ENCODE data around the gene UCP2. TPM values are rescaled to one million over a fixed set of nuclear protein-coding genes. Genes with fewer than 3 reads are reported as not detected.

Gene UCP2
- total RNA-seq, 1 experiment from 2014 or later = 21.4 TPM

DNA sequence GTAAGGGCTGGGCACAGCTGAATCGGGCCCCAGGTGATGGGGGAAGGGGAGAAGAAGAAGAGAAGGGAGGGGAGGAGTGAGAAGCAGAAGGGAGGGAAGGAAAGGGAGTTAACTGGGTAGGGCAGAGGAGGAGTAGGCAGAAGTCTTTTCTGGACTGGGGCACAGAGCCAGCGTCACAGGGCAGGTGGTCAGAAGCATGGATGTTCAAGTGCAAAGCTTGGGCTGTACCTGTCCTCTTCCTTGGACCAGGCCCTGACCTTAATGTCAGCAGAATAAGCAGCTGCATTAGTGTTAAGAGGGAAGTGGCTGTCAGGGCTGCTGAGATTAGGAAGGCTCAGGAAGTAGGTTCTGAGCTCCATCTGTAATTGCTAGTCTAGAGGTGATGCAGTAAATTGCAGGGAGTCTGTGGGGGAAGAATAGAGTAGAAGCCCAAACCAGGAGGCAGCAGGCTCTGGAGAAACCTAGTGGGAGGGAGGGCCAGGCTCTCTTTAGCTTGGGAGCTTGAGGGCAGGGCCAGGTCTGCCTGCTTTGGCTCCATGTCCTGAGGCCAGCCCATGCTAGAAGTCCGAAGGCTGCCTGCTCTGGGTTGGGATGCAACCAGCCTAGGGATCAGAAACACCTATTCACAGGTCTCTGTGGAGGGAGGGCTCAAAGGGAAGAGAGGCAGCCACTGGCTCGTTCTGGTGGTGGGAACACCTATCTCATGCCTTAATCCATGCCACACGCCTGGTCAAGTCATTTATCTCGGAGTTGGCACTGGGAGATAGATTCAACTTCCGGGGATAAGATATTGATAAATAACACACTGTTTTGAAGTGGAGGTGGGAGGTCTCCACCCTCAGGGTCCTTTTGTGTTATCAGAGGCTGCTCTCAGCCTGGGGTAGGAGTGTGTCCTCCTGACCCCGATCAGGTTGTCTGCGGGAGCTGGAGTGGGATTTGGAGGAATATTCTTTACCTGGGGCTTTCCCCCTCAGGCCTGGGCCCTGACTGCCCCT lies 28.0 kb upstream of the UCP2 start:
- no peak for DNase-seq (ENCODE audit: low read depth)

DNA sequence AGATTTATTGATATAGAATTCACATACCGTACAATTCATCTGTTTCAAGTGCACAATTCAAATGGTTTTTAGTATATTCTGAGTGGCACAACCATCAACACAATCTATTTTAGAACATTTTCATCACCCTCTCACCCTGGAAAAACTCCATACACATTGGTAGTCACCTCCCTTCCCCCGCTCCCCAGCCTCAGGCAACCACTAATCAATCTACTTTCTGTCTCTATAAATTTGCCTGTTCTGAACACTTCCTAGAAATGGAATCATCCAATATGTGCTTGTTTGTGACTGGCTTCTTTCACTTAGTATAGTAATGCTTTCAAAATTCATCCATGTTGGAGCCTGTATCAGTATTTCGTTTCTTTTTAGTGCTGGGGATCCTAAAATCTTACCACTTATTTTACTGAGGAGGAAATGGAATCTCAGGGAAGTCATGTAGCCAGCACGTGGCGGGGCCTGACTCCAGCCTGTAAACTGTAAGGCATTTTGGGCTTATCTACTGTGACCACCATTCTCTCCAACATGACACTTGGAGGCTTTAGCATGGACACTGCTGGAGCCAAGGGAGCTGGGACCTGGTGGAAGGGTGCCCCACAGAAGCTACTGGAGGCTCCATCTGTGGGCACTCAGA lies 27.1 kb upstream of the UCP2 start:
- no peak for DNase-seq (ENCODE audit: low read depth)

DNA sequence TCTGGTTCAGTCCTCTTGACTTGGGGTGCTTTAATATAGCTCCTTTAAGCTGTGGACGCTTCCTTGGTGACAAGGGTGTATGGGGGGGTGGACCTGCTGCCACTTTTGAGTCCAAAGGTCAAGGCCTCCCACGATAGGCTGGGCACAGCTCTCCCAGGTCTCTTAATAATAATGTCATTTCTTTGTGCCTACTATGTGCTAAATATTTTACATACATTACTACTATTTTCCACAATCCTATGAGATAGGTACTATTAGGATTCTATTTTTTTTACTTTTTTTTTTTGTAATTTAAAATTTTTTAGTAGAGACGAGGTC lies 26.5 kb upstream of the UCP2 start:
- no peak for DNase-seq (ENCODE audit: low read depth)

DNA sequence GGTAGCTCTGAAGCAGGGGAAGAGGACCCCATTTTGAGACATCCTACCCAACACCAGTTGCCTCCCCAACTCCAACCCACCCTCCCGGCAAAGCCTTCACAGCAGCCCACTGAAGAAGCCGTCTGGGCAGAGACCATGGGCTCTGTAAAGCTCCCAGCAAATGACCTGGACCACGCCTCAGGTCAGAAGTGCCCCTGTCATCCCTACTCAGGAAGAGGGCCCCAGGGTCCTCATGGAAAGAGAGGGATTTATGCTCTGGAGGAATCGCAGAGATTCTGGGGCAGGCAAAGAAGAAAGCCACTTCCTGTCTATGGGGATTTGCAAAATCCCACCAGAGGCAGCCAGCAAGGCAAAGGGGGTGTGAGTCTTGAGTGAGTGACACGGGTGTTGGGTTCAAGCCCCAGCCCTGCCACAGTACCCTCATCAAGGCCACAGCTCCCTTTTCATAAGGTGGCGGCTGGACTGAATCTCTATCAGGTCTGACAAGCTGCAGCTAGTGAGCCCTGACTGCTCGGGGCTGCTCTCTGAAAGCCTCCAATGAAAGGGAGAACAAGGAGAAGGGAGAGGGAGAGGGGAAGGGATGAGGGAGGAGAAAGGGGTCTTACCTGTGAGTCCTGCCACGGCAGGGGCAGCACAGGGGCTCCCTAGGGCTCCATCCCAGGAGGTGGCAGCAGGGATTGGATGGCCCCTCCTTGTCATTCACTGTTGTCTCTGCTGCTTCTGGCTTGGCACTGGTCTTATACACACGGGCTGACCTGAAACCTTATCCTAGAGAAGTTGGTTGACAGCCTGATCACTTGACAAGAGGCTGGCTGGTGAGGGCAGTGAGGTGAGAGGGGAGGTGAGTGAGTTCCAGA lies 26.0 kb upstream of the UCP2 start, which contains the start of gene UCP3:
TSS of gene UCP3 (minus strand) at position 713 of the 857 bp plus-strand sequence. CDS start 2,043 bp downstream, outside the sequence.
- no peak for DNase-seq (ENCODE audit: low read depth)

GRCh38 chr11:74007691-74008372 lies 25.2 kb upstream of the UCP2 start:
- DNase-seq (ENCODE audit: low read depth) = no peak

GRCh38 chr11:74006743-74007304 lies 24.2 kb upstream of the UCP2 start:
- no peak for DNase-seq (ENCODE audit: low read depth)

DNA sequence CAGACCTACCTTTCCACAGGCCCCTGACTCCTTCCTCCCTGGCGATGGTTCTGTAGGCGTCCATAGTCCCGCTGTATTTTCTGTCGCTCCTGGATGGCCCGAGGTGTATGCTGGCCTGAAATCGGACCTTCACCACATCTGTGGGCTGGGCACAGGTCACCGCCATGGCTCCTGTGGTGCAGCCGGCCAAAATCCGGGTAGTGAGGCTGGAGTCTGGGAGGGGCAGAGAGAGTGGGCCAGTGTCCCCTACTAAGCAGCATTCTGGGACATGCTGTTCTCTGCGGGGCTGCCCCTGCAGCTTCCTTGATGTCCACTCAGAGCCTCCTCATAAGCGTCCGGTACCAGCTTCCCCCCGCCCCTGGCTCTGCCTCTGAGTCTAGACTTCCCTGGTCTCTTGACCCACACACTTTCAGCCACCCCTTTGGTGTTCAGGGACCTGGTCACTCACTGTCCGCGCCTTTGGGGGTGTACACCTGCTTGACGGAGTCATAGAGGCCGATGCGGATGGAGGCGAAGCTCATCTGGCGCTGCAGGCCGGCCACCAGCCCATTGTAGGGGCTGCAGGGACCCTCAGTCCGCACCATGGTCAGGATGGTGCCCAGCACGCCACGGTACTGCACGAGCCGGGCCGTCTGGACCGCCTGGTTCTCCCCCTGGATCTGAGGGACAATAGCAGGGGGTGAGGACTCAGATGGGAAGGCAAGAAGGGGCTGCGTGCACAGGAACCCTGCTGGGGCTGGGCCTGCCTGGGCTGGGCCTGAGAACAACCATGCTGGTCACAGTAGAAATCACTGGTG lies 23.3 kb upstream of the UCP2 start:
- no peak for DNase-seq (ENCODE audit: low read depth)

DNA sequence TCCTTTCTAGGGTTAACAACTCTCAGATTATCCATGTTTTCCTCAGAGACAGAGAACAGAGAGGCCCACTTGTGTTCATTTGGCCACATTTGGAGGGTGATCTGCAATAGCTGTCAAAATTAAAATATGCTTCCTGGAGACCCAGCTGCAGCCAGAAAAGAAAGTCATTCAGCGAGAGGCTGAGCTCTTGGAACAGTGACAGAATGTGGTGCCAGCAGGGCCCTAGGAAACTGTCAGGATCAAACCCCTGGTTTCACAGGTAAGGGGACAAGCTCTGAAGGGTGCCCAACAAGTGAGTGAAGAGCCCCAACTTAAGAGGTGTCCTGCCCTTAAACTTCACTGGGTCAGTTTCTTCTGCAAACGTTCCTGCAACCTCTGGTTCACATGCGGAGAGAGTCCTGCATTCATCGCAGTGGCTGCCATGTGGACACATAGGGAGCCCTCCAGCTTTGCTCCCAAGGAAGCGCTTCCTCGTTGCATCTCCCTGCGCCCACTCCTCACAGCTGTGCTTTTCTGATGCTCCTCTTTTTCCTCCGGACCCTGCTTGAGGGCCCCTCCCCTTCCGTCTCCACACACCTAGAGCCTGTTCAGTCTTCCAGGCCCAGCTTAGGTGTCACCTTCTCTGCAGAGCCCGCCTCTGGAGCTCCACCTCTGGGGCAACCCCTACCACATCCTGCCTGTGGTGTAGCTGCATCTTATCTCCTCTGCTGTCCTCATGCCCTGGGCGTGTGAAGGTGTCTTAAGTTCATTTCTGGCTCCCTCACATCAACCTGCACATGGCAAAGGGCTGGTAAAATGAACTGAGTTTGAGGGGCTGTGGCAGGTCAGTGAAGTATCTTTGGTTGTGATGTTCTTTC lies 22.3 kb upstream of the UCP2 start:
- DNase-seq (ENCODE audit: low read depth) = no peak

- no peak for DNase-seq (ENCODE audit: low read depth)
Observed at GRCh38 chr11:74004046-74004695, 21.5 kb upstream of the UCP2 start.

GRCh38 chr11:74002832-74003231 lies 20.2 kb upstream of the UCP2 start:
- no peak for DNase-seq (ENCODE audit: low read depth)

GRCh38 chr11:74001822-74002286 lies 19.2 kb upstream of the UCP2 start:
- DNase-seq (ENCODE audit: low read depth) = no peak

- no peak for DNase-seq (ENCODE audit: low read depth)
Observed at GRCh38 chr11:74000307-74001133, 17.9 kb upstream of the UCP2 start.

DNA sequence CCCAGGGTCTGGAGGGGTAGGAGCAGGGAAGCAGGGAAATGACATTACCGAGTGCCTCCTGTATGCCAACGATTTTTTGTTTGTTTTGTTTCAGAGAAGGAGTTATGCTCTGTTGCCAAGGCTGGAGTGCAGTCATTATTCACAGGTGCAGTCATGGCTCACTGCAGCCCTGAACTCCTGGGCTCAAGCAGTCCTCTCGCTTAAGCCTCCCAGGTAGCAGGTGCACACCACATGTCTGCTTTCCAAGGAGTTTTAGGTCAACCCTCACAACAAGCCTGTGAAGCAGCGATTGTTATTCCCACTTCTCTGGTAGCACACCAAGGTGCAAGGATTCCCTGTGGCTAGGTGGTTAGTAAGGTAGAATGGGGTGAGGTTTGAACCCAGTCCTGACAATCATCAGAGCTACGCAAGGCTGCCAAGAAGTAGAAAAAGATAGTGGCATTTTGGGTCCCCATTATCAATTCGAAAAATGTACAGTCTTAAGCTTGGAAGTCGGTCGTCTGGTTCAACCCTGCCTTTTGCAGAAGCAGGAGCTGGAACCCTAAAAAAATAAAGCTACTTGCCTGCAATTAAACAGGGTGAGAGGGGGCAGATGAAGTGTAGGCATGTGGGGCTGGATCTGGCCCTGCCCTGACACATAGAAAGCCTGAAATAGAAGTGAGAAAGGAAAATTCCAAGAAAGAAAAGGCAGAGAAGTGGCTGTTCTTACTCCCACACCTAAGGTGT lies 17.1 kb upstream of the UCP2 start:
- no peak for DNase-seq (ENCODE audit: low read depth)

- no peak for DNase-seq (ENCODE audit: low read depth)
Observed at GRCh38 chr11:73998846-73999575, 16.4 kb upstream of the UCP2 start.

DNA sequence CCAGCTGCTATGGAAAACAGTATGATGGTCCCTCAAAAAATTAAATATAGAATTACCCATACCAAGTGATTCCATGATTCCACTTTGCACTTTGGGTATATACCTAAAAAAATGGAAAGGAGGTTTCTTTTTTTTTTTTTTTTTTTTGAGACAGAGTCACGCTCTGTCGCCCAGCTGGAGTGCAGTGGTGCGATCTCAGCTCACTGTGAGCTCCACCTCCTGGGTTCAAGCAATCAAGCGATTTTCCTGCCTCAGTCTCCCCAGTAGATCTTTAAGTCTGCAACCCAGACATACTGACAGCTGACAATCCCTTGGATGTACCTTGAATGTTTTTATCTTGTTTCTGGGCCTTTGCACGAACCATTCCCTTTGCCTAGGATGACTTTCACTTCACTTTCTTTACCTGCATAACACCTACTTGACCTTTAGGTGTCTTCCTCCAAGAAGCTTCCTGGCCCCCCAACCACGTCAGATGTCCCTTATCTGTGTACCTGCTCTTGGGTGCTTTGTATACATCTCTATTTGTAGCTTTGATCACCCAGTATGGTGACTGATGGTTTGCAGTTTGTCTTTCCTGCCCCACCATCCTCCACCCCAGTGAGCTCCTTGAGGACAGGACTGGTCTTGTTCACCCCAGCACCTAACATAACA lies 14.6 kb upstream of the UCP2 start:
- no peak for DNase-seq (ENCODE audit: low read depth)

DNA sequence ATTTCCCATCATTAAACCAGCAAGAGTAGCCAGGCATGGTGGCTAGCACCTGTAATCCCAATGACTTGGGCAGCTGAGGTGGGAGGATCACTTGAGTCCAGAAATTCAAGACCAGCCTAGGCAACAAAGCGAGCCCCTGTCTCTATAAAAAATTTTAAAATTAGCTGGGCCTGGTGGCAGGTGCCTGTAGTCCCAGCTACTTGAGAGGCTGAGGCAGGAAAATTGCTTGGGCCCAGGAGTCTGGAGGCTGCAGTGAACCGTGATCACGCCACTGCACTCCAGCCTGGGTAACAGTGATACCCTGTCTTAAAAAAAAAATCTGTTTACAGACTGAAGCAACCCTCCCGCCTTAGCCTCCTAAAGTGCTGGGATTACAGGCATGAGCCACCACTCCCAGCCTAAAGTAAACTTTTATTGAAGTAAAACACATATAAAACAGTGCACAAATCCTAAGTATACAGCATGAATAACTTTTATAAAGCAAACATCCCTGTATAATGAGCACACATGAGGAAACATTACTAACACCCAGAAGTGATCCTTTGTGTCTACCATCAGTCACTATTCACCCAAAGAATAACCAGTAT lies 13.6 kb upstream of the UCP2 start:
- DNase-seq (ENCODE audit: low read depth) = no peak
